HG03108 (cell line): ENCODE measurements around the gene MAL.

ENCODE experiments used
- ATAC-seq: cut with Tn5 transposase; IDR thresholded peaks from one replicate; pipeline ENCODE4 v1.9.1; 2021; ENCODE audit warnings: moderate library complexity; ENCODE audit not compliant: unreplicated experiment

Gene MAL

DNA sequence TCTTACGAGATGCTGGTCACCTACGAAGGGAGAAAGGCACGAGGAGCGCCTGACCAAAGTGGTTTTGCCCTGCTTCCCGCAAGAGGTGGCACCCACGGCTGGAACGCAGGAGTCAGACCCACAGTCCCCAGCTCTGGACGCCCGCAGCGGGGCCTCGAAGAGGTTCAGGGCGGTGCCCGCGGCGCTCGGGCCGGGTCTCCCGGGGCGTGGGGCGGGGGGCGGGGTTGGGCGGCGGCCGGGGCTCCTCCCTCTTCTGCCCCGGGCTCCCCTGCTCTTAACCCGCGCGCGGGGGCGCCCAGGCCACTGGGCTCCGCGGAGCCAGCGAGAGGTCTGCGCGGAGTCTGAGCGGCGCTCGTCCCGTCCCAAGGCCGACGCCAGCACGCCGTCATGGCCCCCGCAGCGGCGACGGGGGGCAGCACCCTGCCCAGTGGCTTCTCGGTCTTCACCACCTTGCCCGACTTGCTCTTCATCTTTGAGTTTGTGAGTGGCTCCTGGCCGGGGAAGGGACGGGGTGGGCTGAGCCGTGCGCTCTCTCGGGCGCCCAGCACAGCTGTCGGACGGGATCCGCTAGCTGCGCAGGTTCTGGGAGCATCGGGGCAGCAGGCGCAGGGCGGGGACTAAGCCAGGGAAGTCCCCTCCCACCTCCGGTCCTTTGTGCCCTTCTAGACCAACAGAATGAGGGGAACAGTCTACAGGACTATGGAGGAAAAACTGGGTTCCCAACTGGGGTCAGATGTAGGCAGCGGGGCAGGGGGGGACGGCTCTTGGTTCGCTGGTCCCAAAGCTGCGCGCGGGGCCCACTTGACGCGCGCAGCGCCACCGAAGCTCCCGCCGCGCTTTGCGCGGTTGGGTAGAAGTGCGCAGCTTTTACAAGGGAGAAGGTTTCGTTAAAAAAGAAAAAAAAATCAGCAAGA is at the start of gene MAL:
Gene MAL (plus strand): TSS at position 303 of the 914 bp plus-strand sequence. CDS start 85 bp downstream, at position 388.
- ATAC-seq = no peak

DNA sequence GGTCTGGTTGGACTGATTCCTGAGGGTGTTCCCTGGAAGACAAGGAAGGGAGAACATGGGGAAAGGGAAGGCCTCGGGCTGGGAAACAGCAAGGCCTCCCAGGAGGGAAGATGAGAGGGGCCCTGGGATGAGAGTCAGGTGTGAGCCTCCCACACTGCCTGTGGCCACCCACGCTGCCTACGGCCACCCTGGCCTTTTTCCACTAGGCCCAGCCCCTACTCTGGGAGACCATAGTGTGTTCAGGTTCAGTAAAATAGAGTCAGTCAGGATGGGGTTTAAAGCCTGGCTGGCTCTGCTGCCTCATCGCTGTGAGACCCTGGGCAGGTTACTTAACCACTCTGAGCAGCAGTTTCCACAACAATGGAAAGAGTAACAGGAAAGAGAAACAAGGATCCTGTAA is 47.7 kb upstream of the MAL start:
- ATAC-seq = no peak

DNA sequence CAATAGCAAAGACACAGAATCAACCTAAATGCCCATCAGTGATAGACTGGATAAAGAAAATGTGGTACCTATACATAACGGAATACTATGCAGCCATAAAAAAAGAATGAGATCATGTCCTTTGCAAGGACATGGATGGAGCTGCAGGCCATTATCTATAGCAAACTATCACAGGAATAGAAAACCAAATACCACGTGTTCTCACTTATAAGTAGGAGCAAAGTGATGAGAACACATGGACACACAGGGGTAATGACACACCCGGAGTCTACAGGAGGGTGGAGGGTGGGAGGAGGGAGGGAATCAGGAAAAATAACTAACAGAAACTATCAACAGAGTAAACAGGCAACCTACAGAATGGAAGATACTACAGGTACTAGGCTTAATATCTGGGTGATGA is 46.6 kb upstream of the MAL start:
- ATAC-seq = no peak

DNA sequence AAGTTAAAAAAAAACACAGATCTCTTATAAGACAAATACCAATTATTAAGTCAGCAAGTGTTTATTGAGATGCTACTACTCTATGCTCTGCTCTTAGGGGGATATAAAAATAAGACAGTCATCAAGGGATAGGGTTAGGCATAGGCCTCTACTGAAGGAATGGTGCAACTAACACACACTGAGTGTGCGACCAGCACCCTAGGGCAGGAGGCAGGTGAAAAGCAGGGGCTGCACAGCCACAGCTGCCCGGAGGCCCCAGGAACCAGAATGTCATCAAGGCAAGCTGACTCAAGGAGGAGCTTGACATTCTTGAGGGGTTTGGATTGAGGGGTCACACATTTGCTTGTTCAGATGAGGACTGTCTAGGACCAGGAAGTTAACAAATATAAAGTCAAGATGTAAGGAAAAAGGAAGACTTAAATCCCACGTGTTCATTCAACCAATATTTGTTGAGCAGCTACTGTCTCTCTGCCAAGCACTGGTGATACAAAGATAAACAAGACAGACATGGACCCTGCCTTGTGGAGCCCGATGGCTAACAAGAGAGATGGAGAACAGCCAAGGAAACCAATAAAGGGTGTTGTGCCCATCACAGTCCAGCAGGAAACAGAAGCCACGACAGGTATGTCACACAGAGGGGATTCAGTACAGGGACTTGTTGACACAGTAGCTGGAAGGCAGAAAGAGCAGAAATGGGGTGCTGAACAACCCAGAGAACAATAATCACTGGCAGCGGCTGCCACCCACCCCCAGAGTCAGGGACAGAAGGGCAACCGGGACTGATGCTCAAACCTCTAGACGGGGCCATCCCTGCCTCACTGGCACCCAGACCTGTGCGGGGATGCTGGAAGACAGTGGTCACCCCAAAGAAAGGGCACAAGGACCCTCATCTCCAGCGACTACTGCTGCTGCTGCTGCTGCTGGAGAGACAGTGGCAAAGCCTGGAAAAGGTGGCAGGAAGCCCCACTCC is 45.8 kb upstream of the MAL start:
- ATAC-seq = no peak

DNA sequence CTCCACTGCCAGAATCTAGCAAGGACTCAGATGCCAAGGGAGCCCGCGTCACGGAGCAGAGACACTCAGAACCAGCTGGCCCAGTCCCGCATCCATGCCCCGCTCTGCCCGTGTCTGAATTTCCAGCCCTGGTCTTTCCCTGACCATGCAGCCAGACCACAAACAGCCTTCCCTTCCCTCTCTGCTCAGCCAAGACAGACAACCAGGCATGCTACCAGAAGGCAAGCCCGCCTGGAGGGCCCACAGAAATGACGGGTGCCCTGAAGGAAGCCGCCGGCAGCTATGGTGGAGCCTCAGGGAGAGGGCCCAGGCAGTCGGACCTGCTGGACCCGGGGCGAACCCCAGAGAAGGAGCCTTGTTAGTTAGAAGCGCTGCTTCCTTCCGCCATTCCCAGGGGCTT is 45.1 kb upstream of the MAL start:
- no peak for ATAC-seq

DNA sequence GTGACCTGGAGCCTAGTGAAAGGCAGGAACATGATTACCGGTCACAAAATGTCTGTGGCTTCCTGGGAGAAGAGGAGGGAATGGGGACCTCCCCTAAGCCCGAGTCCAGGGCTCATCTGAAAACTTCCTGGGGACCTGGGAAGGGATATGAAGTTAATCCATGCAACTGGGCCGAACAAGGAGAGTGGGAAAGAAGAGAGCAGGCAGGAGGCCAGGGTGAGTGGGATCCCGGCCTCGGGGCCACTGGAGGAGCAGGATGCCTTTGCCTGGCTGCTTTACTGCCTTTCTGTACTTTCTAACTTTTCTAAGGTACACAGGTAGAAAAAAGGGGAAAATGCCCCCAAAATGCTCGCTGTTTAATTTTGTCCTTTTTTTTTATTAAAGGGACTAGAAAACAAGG is 43.4 kb upstream of the MAL start:
- no peak for ATAC-seq

DNA sequence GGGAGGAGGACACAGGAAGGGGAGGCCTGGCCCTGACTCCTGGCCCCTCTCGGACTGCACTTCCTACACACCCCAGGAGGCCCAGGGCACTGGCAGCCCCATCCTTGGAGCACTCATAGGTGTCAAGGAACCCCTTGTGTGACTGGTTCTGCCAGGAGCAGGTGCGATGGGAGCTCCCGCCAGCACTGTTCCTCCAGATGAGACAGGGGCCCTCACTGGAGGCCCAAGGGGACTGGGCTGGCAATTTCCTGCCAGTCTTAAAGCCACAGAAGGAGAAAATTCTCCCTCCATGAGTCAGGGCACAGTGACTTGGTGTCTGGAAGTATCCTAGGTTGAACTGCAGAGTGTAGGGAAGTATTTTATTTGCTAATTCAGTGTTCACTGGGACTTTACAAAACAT is 42.8 kb upstream of the MAL start:
- no peak for ATAC-seq

DNA sequence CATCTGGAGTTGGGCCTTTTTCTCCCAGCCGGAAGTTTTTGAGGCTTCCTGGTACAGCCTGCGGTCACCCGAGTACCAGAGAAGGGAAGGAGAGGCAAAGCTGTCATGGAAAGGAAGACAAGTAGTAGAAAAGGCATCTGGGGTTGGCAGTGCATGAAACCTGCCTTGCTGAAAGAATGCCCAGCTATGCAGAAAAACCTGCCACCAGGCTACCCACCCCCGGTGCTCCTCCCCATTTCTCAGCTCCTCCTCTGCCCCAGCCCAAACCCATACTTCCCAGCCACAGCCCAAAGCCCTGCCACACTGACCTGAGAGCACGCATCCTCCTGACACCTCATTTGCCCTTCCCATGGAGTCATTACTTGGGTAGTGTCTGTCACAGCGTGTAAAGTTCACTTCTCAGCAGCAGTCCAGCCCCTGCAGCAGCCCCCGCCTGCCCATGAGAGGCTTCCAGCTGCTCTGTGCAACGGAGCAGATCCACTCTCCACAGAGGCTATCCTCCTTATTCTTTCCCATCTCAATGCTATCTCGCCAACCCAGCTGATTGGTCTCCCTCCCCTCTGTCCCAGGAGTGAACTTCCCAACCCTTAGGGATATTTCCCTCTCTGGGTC is 40.4 kb upstream of the MAL start:
- ATAC-seq = no peak

DNA sequence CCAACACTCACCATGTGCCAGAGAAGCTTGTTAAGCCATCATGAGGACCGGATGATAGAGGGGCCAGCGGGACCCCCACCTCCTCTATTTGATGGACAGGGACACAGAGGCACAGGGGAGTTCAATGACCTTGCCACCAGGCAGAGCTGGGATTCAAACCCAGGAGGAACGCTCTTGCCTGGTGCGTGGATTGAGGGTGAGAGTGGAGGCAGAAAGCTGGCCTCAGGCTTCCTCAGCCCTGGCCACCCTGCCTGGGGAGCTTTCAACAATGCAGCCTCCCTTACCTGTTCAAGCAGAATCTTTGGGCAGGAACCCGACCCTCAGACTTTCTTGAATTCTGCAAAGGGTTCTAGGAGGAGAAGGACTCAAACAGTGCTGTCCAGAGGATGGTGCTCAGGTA is 39.9 kb upstream of the MAL start:
- no peak for ATAC-seq

DNA sequence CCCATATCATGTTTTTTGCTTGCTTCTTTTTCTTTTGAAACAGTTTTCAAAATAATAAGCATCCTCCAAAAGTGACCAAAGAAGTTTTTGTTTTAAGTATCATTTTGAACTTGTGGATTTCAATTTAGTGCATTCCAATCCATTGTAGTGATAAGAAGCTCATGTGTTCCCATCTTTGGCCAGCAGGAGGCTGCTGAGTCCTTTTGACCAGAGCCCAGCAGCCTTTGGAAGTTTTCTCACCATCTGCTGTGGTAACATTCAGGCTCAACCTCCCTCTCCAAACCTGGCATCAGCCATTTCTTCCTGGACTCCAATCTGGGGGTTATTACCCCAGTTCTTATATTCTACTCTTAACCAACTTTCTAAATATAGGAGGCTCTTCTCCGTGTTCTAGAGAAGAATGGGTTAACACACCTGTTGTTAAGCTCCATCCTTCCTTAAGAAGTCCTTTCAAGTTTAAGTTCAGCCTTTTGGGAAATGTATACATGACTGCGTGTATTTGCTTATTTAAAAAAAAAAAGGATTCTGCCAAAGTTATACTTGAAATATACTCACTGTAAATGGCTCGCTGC is 39.0 kb upstream of the MAL start:
- no peak for ATAC-seq

DNA sequence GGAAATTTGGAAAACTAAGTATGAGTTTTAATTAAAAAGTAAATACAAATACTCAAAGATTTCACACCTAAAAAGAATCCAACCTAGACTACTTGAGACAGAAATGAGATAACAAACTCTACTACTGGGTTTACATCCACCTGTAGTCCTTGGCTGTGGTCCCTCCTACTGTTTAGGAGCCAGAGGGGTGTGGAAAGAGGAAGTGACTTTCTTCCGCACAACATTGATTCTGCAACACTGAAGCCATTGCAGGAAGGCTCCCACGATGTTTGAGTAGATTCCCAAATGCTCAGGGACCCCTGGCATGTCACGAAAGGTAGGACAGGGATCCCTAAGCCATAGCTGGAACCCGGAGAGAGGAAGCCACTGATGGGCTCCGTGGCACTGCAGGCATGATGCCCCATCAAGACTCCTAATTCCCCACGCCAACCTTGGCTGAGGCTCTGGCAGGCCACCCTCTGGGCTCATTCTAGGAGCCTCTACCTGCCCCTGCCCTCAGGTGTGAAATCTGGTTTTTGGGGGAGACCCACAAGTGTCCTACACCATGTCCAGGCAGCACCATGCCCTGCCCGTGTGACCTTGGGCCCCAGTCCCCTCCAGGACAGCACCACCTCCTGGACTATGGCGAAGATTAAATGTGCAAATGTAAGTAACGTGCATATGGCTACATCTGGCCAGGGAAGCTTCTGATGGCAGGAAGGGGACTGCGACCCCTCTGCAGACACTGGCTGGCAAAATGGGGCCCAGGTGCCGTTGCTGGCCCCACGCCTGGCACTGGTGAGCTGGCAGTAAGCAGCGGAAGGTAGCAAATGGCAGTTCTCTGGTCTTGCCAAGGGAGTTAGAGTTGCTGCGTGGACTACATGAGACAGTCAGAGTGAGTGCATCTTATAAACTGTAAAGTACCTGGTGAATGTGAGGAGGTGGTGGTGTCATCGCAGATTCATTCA is 38.2 kb upstream of the MAL start:
- no peak for ATAC-seq

DNA sequence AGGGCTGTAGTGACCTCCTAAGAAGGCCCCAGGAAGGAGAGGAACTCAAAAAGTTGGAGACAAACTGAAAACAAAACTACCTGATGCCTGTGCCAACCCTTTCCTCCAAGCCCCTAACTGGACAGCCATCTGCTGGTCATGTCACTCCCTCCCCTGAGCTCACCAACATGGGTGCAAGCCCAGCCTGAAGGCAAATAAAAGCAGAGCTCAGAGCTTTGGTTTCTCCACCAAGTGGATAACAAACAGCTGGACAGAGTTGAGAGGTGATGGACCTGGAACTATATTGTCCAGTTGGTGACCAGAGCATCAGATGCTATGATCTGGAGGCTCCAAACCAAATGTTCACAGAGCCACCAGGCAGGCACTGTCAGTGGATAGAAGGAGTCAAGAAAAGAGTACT is 34.6 kb upstream of the MAL start:
- ATAC-seq = no peak

DNA sequence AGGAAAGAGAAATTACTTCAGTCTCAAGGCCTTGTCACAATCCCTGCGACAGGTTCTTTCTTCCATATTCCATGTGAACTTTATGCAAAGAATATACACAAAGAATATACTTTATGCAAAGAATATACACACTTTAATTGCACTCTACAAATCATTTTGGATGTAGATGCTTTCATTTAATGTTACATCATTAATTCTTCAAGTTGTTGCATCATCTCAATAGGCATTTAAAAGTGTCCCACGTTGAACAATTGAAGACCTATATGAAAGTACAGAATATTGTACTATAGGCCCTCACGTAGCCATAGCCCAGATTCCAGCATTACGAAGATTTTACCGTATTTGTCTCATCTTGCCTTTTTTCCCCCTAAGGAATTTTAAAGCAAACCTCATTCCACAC is 33.1 kb upstream of the MAL start:
- ATAC-seq = no peak

DNA sequence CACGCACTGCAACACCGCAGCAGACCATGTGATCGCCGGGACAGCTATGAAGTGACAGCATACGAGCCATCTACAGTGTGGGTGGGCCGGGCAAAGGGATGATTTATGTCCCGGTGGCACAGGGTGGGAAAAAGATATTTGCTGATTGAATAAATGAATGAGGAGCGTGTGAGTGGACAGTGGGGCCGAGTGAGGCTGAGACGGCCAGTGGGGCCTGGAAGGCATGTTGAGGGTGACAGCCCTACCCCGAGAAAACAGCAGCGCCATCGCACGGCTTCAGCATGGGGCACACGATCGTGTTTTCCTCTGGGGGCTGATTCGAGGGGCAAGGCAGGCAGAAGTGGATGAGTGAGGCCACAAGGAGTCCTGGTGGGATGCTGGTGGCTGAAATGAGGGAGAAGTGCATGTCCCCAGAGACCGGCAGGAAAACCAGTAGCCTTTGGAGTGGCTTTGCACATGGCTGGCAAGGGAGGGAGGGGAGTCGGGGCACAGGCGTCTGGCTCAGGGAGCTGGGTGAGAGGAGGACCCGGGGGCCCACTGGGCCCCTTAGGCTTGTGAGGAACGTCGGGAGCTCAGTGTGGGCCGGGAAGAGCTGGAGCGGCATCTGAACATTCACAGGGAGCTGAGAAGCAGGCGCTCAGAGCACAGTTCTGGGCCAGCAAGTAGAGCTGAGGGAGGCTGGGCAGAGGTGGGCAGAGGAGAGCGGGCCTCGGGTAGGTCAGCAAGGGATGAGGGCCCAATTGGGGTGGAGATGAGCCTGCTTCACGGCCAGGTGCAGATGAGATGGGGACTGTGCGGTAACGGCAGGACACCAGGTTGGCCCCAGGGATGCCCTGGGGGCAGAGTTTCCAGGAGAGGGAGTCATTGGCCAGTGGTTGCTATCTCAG is 32.1 kb upstream of the MAL start:
- no peak for ATAC-seq

DNA sequence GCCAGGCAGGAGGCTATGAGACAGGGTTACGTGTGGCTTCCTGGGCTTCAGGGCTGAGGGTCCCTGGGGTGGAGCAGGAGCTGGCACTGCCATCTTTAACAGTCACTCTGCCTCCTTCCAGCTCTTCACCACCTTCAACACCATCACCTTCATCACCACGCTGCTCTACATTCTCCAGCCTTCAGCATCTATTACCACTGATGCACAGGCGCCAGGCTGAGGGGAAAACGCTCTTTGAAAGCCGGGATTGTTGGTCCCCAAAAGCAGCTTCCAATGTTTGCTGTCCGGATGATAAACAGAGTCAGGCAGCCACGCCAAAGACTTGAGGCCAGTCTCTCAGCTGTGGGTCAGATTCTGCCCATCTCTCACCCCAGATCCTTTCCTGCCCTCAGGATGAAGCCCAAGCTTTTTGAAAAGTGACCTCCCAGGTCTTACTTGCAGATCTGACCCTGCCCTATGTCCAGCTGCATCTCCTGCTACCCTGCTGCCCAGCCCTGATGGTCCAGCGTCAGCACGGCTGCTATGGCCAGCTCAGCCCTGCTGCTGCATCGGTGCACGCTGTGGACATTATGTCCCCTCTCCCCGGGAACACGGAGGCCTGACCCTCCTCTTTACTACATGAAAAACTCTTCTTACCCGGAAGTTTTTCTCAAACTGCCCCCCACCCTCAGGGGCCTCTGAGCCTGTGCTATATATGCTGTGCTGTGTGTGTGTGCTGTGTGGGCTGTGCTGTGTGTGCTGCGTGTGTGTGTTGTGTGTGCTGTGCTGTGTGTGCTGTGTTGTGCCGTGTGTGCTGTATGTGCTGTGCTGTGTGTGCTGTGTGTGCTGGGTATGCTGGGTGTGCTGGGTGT is 31.2 kb upstream of the MAL start:
- ATAC-seq = no peak

DNA sequence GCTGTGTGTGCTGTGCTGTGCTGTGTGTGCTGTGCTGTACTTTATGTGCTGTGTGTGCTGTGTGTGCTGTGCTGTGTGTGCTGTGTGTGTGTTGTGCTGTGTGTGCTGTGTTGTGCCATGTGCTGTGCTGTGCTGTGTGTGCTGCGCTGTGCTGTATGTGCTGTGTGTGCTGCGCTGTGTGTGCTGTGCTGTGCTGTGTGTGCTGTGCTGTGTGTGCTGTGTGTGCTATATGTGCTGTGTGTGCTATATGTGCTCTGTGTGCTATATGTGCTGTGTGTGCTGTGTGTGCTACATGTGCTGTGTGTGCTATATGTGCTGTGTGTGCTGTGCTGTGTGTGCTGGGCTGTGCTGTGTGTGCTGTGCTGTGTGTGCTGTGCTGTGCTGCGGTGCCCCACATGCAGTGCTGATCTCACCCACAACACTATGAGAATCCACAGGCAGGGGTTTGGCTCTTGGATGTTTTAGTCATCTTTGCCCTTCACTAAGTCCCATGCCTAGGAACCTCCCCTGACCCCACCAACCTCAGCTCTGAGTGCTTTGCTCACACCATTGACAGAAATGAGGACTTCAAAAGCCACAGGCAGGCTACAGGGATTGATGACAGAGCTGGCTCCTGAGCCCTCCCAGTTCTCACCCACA is 30.5 kb upstream of the MAL start:
- no peak for ATAC-seq

DNA sequence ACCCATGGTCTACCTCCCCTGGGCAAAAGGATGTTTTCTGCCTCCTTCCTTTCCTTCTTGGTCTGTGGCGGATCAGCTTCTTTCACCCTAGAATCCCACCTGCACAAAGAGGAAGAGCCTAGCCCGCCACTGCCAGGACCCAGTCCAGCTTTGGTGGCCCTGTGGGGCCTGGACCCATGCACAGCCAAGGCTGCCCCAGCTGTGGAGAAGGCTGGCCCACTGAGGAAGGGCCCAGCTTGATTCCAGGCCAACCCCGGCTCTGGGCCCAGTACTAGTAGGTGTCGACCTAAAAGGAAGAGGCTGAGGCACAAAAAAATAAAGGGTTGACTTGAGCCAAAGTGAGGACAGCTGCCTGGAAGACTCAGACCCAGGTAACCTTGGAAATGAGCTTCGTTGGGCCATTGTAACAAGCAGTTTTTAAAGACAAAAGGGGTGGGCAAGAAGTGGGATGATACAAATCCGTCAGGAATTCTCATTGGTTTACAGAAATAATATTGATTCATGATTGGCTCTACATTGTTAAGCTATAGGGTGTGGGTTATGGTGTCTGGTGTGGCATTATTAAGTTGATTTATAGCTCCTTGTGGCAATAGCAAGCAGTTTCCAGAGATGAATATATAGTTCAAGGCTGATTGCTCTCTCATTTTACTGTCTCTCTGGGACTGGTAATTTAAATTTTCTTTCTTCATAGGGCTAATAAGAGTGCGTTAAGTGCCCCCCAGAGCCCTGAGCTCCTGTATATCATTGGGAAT is 29.8 kb upstream of the MAL start:
- no peak for ATAC-seq
